H1 (cell line): ENCODE results near the gene EPHB1. TPM values are rescaled to one million over a fixed set of nuclear protein-coding genes. Genes with fewer than 3 reads are reported as not detected.

ENCODE experiments used
- BACH1 ChIP-seq: IDR thresholded peaks from 2 replicates; pipeline ENCODE4 v1.6.1; 2012; ENCODE audit warnings: low read length, improper control_type of control experiment
- CHD1 ChIP-seq: IDR thresholded peaks from 2 replicates; pipeline ENCODE4 v1.6.1; 2012; ENCODE audit warnings: low read depth, low read length, improper control_type of control experiment
- CREB1 ChIP-seq: IDR thresholded peaks from 2 replicates; pipeline ENCODE4 v1.6.1; 2012; ENCODE audit warnings: inconsistent platforms
- RNF2 ChIP-seq: fragments of 200-900, 300-1000 bp; sonication (generic); IDR thresholded peaks from 2 replicates; pipeline ENCODE4 v1.7.1; 2016; ENCODE audit warnings: borderline replicate concordance, low read depth, mild to moderate bottlenecking, antibody characterized with exemption, low read length; ENCODE audit not compliant: poor library complexity, severe bottlenecking; ENCODE audit errors: missing control alignments
- YY1 ChIP-seq: IDR thresholded peaks from 2 replicates; pipeline ENCODE4 v1.6.1; 2011; ENCODE audit warnings: low read depth, mild to moderate bottlenecking, low read length
- polyA plus RNA-seq, 7 experiments: library from polyadenylated mRNA; depleted of rRNA in 3 of 7; stranded (reverse) in 5 of 7; unstranded in 2 of 7; fragments of >200 nt in 5 of 7; fragments of 200-250 nt in 2 of 7; gene quantifications; 1 replicate in 5 of 7; 2 replicates in 1 of 7; 4 replicates in 1 of 7; pipeline versions ENCODE4 v1.2.1 to v1.2.3, GENCODE V29; 2011 to 2013; ENCODE audit warnings: missing spikeins in 2 of 7, mixed read lengths in 2 of 7
- total RNA-seq: library from RNA; stranded (reverse); fragmentation: NEBNext Ultra II Directional; extraction: Animal tissue kit (Norgen Biotek cat#: 25700); gene quantifications from 2 replicates; pipeline ENCODE4 v1.2.1, GENCODE V29; 2021
- TF ChIP-seq, protein P1 (sequence below), 3 experiments: IDR thresholded peaks; 1 replicate in 2 of 3; 2 replicates in 1 of 3; pipeline versions ENCODE4 v1.5.1 to v1.6.1; 2011; ENCODE audit warnings: low read length in 3 of 3, mild to moderate bottlenecking in 3 of 3, inconsistent platforms in 2 of 3, low read depth in 1 of 3, moderate library complexity in 1 of 3; ENCODE audit not compliant: insufficient read depth in 1 of 3; ENCODE audit errors: control extremely low read depth in 1 of 3

The EPHB1 gene
- total and polyA plus RNA-seq, 2 of the 8 experiments (the other 6 are each of a cell fraction or from before 2014, with no cell fraction given): 3.5 to 5.9 TPM

DNA sequence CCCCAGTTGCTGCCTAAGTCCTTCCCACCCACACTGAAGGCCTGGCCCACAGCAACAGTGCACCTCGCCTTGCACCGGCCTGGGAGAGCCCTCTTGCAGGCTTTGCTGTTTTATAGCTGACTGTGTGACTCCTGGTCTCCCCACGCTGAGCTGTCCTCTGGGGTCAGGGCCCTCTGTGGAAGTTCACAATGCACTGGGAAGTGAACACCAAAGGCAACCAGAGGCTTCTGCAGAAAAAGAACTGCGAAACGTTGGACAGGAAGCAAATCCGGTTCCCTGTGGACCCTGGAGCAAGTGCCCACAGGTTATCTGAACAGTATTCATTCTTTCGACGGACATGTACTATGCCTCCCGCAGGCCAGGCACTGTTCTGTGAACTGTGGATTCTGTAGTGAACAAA lies 737 bp upstream of the EPHB1 start (continued):
- TF ChIP-seq, protein P1, sequence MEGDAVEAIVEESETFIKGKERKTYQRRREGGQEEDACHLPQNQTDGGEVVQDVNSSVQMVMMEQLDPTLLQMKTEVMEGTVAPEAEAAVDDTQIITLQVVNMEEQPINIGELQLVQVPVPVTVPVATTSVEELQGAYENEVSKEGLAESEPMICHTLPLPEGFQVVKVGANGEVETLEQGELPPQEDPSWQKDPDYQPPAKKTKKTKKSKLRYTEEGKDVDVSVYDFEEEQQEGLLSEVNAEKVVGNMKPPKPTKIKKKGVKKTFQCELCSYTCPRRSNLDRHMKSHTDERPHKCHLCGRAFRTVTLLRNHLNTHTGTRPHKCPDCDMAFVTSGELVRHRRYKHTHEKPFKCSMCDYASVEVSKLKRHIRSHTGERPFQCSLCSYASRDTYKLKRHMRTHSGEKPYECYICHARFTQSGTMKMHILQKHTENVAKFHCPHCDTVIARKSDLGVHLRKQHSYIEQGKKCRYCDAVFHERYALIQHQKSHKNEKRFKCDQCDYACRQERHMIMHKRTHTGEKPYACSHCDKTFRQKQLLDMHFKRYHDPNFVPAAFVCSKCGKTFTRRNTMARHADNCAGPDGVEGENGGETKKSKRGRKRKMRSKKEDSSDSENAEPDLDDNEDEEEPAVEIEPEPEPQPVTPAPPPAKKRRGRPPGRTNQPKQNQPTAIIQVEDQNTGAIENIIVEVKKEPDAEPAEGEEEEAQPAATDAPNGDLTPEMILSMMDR (IDR thresholded peaks at IDR 0.05; ENCODE audit: control extremely low read depth in 1 of 3, insufficient read depth in 1 of 3, low read depth in 1 of 3, low read length in 3 of 3): no peak
- TF ChIP-seq RNF2: no peak
- no peak for TF ChIP-seq CREB1
- TF ChIP-seq CHD1: no peak
- no peak for TF ChIP-seq YY1
- TF ChIP-seq BACH1: no peak
